Neutrophil (primary cell): ENCODE measurements around the gene MOB3A.
A peak's percentile ranks its signal among the peaks of the same experiment; 100 is the strongest.

Source experiments
- H3K27ac ChIP-seq: fragments of 200-600 bp; sonication (generic); 2 replicates; pipeline ENCODE4 v1.5.1; 2016; ENCODE audit warnings: mild to moderate bottlenecking, moderate library complexity
- H3K27me3 ChIP-seq: fragments of 200-600 bp; sonication (generic); 2 replicates; pipeline ENCODE4 v1.6.0; 2016; ENCODE audit warnings: mild to moderate bottlenecking
- H3K36me3 ChIP-seq: fragments of 200-600 bp; sonication (generic); 2 replicates; pipeline ENCODE4 v1.5.1; 2017
- H3K4me1 ChIP-seq, 2 experiments: fragments of 200-600 bp in 1 of 2; sonication (generic) in 1 of 2; 1 replicate in 1 of 2; 2 replicates in 1 of 2; pipeline versions ENCODE4 v1.5.1 to v1.6.1; 2013 to 2016; ENCODE audit warnings: low read depth in 1 of 2, low read length in 1 of 2, mild to moderate bottlenecking in 1 of 2, moderate library complexity in 1 of 2; ENCODE audit not compliant: control insufficient read depth in 1 of 2, insufficient read depth in 1 of 2
- H3K4me3 ChIP-seq, 2 experiments: fragments of 200-600 bp in 1 of 2; sonication (generic) in 1 of 2; 1 replicate in 1 of 2; 2 replicates in 1 of 2; pipeline ENCODE4 v1.5.1; 2013 to 2016; ENCODE audit warnings: low read depth in 1 of 2, low read length in 1 of 2, mild to moderate bottlenecking in 1 of 2, moderate library complexity in 1 of 2
- H3K9me3 ChIP-seq: fragments of 200-600 bp; sonication (generic); 2 replicates; pipeline ENCODE4 v1.5.1; 2016
- TF ChIP-seq, protein P1 (sequence below): fragments of 200-600 bp; sonication (generic); IDR thresholded peaks from 2 replicates; pipeline ENCODE4 v1.5.1; 2016; ENCODE audit warnings: antibody characterized with exemption

The MOB3A gene

DNA sequence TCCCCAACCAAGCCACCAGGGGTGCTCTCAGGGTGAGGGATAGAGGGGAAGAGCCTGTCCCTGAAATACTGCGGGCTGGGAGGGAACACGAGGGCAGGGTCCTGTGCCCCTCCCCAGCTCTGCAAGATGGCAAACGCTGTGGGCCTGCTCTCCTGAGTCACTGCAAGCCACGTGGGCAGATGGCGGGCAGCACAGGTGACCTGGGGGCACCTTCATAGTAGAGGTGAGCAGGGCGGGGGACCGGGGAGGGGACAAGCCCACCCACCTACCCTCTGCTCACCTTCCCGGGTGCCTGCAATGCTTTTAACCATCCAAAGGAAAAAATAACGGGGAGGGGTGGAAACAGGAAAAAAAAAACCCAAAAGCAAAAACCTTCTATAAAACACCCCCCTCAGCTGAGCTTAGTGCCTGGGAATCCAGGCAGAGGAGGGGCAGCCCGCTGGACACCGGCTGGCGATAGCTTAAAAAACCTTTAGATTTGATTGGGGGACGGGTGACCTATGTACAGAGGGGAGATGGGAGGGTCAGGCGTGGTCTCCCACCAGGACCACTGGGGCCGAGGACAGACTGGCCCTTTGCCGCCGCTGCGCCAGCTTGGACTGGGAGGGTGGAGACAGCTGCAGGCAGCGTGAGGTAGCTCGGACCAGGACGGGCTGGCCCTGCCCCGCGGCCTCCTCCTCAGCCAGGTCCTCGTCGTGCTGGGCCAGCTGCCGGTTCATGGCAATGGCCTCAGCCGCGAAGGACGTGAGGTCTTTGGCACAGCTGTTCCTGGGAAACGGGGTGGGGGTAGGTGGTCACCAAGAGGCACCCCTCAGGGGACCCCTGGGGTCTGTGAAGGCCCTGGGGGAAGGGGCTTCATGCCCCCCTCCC lies 56.8 kb downstream of the MOB3A start:
- H3K36me3 ChIP-seq, result peaks cover 70% of the 10 kb centered on the region
- no peaks in the 10 kb centered on the region for H3K27me3 ChIP-seq
- no peak overlapping the region for H3K4me3 ChIP-seq
- peaks cover 37 to 41% of the 10 kb centered on the region in 2 experiments for H3K4me1 ChIP-seq
- peak overlapping the region; percentile 97 for H3K27ac ChIP-seq
- no peaks in the 10 kb centered on the region for H3K9me3 ChIP-seq
- TF ChIP-seq, protein P1, sequence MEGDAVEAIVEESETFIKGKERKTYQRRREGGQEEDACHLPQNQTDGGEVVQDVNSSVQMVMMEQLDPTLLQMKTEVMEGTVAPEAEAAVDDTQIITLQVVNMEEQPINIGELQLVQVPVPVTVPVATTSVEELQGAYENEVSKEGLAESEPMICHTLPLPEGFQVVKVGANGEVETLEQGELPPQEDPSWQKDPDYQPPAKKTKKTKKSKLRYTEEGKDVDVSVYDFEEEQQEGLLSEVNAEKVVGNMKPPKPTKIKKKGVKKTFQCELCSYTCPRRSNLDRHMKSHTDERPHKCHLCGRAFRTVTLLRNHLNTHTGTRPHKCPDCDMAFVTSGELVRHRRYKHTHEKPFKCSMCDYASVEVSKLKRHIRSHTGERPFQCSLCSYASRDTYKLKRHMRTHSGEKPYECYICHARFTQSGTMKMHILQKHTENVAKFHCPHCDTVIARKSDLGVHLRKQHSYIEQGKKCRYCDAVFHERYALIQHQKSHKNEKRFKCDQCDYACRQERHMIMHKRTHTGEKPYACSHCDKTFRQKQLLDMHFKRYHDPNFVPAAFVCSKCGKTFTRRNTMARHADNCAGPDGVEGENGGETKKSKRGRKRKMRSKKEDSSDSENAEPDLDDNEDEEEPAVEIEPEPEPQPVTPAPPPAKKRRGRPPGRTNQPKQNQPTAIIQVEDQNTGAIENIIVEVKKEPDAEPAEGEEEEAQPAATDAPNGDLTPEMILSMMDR, result no peak

DNA sequence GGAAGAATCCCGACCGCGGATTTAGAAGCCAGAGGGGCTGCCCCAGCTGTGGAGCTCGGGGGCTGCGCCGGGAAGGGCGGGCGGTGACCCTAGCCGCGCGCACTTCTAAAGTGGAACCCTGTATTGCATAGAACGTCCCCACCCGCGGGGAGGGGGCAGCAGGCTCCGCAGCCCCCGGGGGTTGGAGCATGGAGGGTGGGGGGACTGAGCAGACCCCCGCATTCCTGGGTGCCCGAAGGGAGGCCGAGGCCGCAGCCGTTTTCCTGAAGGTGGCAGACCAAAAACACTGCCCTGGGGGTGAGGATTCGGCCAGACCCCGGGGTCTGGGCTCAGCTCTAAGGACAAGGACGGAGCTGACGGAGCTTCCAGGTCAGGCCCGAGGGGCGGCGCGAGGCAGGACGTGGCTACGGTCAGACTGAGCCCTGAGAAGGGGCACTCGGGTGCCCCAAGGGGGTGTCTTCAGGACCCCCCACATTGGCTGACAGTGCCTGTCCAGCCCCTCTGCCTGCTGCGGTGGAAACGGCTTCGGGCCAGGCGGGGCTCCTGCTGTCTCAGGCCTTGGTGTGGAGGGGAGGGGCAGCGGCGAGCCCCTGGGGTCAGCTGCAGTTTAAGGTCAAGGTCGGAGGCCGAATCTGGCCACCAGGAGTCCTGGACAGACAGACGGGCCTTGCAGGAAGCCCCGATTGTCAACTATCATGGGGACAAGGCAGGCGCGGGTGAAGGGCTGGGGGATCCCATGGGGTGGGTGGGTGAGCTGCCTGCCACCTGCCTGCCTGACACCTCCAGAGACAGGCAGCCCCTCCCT lies 57.6 kb downstream of the MOB3A start:
- Histone ChIP-seq H3K36me3 (peaks cover 63% of the 10 kb centered on the region), H3K9me3 (no peaks in the 10 kb centered on the region), H3K4me1 (peaks cover 35 to 36% of the 10 kb centered on the region in 2 experiments), H3K4me3 (no peak overlapping the region), H3K27ac (peak overlapping the region; percentile 97), H3K27me3 (no peaks in the 10 kb centered on the region)
- TF ChIP-seq, protein P1, result no peak

DNA sequence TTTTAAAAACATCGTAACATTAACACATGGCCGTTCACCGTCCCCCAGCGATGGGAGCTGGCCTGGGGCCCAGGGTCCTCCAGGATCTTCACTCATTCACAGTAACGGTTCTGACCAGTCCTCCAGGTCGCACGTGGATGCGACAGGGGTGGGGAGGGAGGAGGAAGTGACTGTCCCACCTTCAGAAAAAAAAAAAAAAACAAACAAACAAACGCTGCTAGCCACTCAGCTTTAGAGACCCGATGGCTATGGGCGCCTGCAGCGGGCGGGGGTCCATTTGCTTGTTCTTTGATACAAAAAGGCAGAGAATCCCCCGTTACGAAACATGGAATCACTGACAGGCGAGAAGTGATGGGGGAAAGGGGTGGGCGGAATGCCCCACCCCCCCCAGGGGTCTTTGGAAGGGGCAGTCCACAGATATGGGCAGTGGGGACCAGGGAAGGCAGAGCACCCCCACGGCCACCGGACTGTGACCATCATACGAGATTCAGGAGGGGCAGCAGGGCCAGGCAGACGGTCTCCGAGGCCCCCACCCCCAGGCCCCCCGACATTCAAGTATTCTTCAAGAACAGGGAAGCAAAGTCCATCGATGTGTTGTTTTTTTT lies 58.4 kb downstream of the MOB3A start:
- TF ChIP-seq, protein P1, result no peak
- Histone ChIP-seq H3K36me3 (peaks cover 56% of the 10 kb centered on the region), H3K4me3 (no peak overlapping the region), H3K9me3 (no peaks in the 10 kb centered on the region), H3K27ac (peak overlapping the region; percentile 97), H3K27me3 (no peaks in the 10 kb centered on the region), H3K4me1 (peaks cover 32 to 36% of the 10 kb centered on the region in 2 experiments)

DNA sequence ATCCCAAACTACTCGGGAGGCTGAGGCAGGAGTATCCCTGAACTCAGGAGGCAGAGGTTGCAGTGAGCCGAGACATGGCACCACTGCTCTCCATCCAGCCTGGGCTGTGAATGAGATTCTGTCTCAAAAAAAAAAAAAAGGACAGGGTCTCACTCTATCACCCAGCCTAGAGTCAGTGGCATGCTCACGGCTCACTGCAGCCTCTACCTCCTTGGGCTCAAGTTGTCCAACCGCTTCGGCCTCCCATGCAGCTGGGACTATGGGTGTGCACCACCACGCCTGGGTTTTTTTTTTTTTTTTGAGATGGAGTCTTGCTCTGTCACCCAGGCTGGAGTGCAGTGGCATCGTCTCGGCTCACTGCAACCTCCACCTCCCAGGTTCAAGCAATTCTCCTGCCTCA lies 59.7 kb downstream of the MOB3A start:
- Histone ChIP-seq H3K9me3 (no peaks in the 10 kb centered on the region), H3K4me3 (no peak overlapping the region), H3K4me1 (peaks cover 31 to 37% of the 10 kb centered on the region in 2 experiments), H3K36me3 (peaks cover 42% of the 10 kb centered on the region), H3K27ac (no peak overlapping the region), H3K27me3 (no peaks in the 10 kb centered on the region)
- TF ChIP-seq, protein P1, result no peak

DNA sequence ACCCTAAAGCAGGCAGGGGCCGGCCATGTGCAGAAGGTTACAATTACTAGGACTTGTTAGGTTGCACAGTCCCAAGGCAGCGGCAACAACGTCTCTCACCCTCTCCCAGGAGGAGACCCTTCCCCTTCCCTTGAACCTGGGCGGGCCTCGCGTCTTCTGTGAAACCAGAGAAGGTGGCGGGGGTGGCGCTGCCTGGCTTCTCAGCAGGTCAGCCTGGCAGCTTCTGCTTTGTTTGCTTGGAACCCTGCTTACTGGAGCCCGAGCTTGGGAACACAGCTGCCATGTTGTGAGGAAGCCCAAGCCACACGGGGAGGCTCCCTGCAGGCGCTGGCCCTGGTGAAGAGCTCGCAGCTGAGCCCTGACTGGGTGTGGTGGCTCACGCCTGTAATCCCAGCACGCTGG lies 60.5 kb downstream of the MOB3A start:
- H3K27me3 ChIP-seq, result no peaks in the 10 kb centered on the region
- H3K4me3 ChIP-seq, result no peak overlapping the region
- no peak overlapping the region for H3K27ac ChIP-seq
- H3K9me3 ChIP-seq, result no peaks in the 10 kb centered on the region
- TF ChIP-seq, protein P1, result no peak
- peaks cover 22 to 29% of the 10 kb centered on the region in 2 experiments for H3K4me1 ChIP-seq
- peaks cover 34% of the 10 kb centered on the region for H3K36me3 ChIP-seq
